Left ventricle myocardium inferior (tissue), 1 donor: ENCODE data around the gene TSPOAP1. TPM values are rescaled to one million over a fixed set of nuclear protein-coding genes. Genes with fewer than 3 reads are reported as not detected.

ENCODE experiments used
- DNase-seq: peaks from one replicate; pipeline ENCODE4 v3.0.0-alpha.2; 2020
- H3K27ac ChIP-seq: fragments of 200-600 bp; replicated peaks from 2 replicates; pipeline ENCODE4 v1.8.0; 2021
- H3K27me3 ChIP-seq: fragments of 200-600 bp; 2 replicates; pipeline ENCODE4 v1.8.0; 2021; ENCODE audit warnings: low read depth
- H3K36me3 ChIP-seq: fragments of 200-600 bp; 2 replicates; pipeline ENCODE4 v1.8.0; 2021
- H3K4me1 ChIP-seq: fragments of 200-600 bp; 2 replicates; pipeline ENCODE4 v1.8.0; 2021
- H3K4me3 ChIP-seq: fragments of 200-600 bp; 2 replicates; pipeline ENCODE4 v1.8.0; 2021; ENCODE audit warnings: mild to moderate bottlenecking, moderate library complexity
- H3K9me3 ChIP-seq: fragments of 200-600 bp; replicated peaks from 2 replicates; pipeline ENCODE4 v1.8.0; 2021
- intact Hi-C: fragments of 100-400 bp; cut with micrococcal nuclease; formaldehyde crosslinking; loops from one replicate; pipeline ENCODE4 v1.11.0; 2022
- total RNA-seq: library from RNA; stranded (reverse); fragmentation: NEBNext Ultra II Directional; extraction: Animal tissue kit (Norgen Biotek cat#: 25700); gene quantifications from one replicate; pipeline ENCODE4 v1.2.1, GENCODE V29; 2021
- TF ChIP-seq, protein P1 (sequence below): fragments of 200-600 bp; IDR thresholded peaks from 2 replicates; pipeline ENCODE4 v1.8.0; 2021; ENCODE audit warnings: antibody characterized with exemption, mild to moderate bottlenecking, borderline replicate concordance
- donor health status: DM: no; HTN: yes; CAD: no; lungs with severe emphysema.

Gene TSPOAP1
- total RNA-seq, 1 donor from 2014 or later: 12.8 TPM

- intact Hi-C loops: no loop called here
- Histone ChIP-seq H3K9me3 (no peaks in the 10 kb centered on the region), H3K36me3 (no peaks in the 10 kb centered on the region), H3K4me1 (no peaks in the 10 kb centered on the region), H3K27me3 (no peaks in the 10 kb centered on the region), H3K27ac (no peak overlapping the region), H3K4me3 (no peak overlapping the region)
- DNase-seq: no peak
- TF ChIP-seq, protein P1, sequence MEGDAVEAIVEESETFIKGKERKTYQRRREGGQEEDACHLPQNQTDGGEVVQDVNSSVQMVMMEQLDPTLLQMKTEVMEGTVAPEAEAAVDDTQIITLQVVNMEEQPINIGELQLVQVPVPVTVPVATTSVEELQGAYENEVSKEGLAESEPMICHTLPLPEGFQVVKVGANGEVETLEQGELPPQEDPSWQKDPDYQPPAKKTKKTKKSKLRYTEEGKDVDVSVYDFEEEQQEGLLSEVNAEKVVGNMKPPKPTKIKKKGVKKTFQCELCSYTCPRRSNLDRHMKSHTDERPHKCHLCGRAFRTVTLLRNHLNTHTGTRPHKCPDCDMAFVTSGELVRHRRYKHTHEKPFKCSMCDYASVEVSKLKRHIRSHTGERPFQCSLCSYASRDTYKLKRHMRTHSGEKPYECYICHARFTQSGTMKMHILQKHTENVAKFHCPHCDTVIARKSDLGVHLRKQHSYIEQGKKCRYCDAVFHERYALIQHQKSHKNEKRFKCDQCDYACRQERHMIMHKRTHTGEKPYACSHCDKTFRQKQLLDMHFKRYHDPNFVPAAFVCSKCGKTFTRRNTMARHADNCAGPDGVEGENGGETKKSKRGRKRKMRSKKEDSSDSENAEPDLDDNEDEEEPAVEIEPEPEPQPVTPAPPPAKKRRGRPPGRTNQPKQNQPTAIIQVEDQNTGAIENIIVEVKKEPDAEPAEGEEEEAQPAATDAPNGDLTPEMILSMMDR: no peak
Measured at GRCh38 chr17:58313815-58314705, 14.5 kb downstream of the TSPOAP1 start.

DNA sequence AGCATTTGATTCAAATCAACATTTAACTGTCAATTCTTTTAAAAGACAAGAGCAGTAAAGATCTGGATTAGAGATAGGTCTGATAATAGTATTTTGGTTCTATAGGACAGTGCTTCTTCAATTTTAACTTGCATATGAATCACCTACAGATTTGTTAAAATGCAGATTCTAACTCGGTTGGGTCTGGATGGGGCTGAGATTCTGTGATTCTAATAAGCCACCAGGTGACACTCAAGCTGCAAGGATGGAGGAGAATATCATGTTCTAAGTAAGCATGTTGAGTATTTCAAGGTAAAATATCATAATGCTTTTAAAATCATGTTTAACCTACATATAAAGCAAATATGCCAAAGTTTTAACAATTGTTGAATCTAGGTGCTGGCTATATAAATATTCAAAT, 15.8 kb downstream of the TSPOAP1 start:
- no peaks in the 10 kb centered on the region for H3K36me3 ChIP-seq
- TF ChIP-seq, protein P1: no peak

DNA sequence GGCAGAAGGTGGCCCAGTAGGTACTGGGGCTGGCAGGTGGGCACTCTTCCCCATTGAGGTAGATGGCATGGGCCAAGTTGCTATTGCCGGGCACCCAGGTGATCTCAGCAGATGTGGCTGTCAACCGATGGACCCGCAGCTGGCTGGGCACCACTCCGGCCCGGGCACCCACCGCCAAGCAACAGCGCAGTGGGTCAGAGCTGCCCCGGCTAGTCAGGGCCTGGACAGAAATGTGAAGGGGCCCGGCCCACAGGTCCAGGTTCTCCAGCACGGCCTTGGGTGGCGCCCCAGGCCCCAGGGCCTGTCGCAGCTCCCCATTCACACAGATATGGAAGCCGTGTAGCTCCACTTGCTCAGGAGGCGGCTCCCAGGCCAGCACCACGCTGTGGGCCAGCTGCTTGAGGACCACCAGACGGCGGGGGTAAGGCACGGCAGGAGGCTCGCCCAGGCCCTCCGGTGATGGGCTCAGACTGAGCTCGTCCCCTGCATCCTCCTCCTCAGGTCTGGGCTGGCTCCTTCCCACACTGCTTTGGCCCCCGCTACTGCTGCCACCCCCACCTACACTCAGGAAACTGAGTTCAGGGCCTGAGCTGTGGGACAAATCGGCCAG, 16.5 kb downstream of the TSPOAP1 start:
- Histone ChIP-seq H3K9me3 (no peaks in the 10 kb centered on the region), H3K4me3 (no peak overlapping the region), H3K4me1 (no peaks in the 10 kb centered on the region), H3K36me3 (no peaks in the 10 kb centered on the region), H3K27me3 (no peaks in the 10 kb centered on the region), H3K27ac (no peak overlapping the region)
- intact Hi-C loops: no loop called here
- TF ChIP-seq, protein P1: no peak
- DNase-seq: no peak

More for the DNA sequence above, 15.8 kb downstream of the TSPOAP1 start:
- DNase-seq: no peak
- no peak overlapping the region for H3K27ac ChIP-seq
- no peaks in the 10 kb centered on the region for H3K9me3 ChIP-seq
- H3K4me1 ChIP-seq: no peaks in the 10 kb centered on the region
- H3K4me3 ChIP-seq: no peak overlapping the region
- intact Hi-C loops: no loop called here
- H3K27me3 ChIP-seq: no peaks in the 10 kb centered on the region

DNA sequence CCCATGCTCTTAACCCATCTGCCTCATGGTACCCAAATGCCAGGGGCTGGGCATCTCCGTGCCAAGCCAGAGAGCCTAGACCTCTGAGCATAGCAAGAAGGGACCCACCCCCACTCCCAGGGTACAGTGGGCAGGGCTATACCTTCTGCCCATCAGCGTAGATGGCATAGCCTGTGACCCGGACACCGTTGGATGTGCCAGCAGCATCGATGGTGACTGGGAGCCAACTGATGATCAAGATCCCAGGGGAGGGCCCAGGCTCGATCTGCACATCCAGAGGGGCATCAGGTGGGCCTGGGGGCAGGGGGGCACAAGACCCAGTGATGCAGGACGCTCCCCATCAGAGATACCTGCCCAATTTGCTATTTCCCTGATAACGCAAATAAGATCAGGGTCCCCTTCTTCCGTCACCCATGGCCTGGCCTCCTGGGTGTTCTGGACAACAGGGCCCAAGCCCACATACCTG, 17.1 kb downstream of the TSPOAP1 start:
- TF ChIP-seq, protein P1: no peak
- Histone ChIP-seq H3K27me3 (peaks cover 3% of the 10 kb centered on the region), H3K36me3 (no peaks in the 10 kb centered on the region), H3K4me1 (no peaks in the 10 kb centered on the region), H3K4me3 (no peak overlapping the region), H3K9me3 (no peaks in the 10 kb centered on the region), H3K27ac (no peak overlapping the region)
- intact Hi-C loops: no loop called here
- DNase-seq: no peak

DNA sequence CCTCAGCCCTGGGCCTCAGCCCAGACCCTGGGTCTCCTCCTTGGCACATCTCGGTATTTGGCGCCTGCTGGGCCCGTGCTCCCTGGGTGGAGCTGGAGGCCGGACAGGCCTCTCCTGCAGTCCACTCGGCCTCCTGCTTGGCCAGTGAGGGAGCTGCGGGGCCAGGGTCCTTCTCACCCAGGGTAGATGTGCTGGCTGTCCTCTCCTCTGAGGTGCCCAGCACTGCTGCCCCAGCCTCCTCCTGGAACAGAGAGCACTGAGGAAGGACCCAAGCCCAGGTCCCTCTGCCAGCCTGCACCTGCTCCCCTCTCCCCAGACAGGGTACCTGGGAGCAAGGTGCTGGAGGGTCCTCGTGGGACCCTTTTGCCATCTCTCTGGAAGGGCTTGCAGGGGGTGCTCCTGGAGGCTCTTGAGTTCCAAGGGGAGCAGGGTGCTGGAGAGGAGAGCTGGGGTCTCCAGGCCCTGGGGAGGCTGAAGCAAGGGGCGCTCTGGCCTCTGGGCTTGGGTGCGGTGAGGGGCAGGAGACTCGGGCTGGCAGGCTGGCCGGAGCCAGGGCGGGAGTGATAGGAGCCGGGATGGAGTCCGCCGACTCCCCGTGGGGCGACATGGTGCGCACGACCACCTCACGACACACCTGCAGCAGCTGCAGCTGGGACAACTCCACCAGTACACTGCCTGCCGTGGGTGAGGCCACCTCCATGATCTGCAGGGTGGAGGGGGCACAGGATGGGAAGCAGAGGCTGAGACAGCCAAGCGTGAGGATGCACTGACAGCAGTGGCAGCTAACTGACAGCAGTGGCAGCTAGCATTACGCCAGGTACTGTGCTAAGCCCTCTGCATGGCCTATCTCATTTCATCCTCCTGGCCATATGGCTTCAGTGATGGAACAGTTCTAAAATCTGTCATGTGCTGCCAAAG, 17.8 kb downstream of the TSPOAP1 start:
- TF ChIP-seq, protein P1: no peak
- H3K36me3 ChIP-seq: no peaks in the 10 kb centered on the region
- H3K27me3 ChIP-seq: peaks cover 5% of the 10 kb centered on the region
- no peak overlapping the region for H3K27ac ChIP-seq
- no peaks in the 10 kb centered on the region for H3K4me1 ChIP-seq
- no peak for DNase-seq
- intact Hi-C loops: no loop called here
- no peak overlapping the region for H3K4me3 ChIP-seq
- H3K9me3 ChIP-seq: no peaks in the 10 kb centered on the region
